HT1080 (cell line): ENCODE data around the gene PPCDC. TPM values are rescaled to one million over a fixed set of nuclear protein-coding genes. Genes with fewer than 3 reads are reported as not detected.

Experiments
- DNase-seq: peaks from one replicate; pipeline ENCODE4 v3.0.0-alpha.2; 2015; ENCODE audit warnings: low read depth
- total RNA-seq: library from RNA; depleted of rRNA; stranded (reverse); fragments of >200 nt; shearing (Covaris generic); gene quantifications from 2 replicates; pipeline ENCODE4 v1.2.3, GENCODE V29; 2014

PPCDC gene
- total RNA-seq, 1 experiment from 2014 or later, result 15.8 TPM

- no peak for DNase-seq
Observed at GRCh38 chr15:75008629-75009326, 14.6 kb upstream of the PPCDC start.

- no peak for DNase-seq
Observed at GRCh38 chr15:75016431-75016830, 7.0 kb upstream of the PPCDC start.

- no peak for DNase-seq
Observed at GRCh38 chr15:75019916-75020315, 3.5 kb upstream of the PPCDC start.

DNA sequence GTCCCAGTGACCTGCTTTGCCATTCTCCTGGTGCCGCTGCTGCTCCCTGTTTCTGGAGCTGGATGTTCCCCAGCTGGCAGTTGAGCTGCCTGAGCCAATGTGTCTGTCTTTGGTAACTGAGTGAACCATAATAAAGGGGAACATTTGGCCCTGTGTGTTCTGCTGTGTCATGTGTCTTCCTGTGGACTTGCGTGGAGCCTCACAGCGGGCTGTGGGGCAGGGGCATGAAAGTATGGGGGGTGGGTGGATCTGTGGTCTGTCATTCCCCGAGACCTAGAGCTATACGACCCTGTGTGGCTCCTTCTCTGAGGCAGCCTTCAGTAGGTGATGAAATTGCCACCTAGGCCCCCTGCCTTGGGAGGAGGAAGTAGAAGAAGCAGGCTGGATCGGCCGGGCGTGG is 2.0 kb upstream of the PPCDC start:
- no peak for DNase-seq

DNA sequence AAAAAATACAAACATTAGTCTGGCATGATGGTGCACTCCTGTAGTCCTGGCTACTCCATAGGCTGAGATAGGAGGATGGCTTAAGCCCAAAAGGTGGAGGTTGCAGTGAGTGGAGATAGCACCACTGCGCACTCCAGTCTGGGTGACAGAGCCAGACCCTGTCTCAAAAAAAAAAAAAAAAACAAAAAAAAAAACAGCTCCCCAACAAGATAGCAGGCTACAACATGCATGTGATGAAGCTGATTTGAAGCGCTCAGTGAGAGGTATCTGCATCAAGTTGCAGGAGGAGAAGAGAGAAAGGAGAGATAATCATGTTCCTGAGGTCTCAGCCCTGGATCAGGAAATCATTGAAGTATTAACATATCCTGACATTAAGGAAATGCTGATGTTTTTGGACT is 608 bp upstream of the PPCDC start:
- no peak for DNase-seq

GRCh38 chr15:75023872-75024636 is 664 bp downstream of the PPCDC start:
- peak; percentile 41 for DNase-seq

- no peak for DNase-seq
Observed at GRCh38 chr15:75025107-75025506, 1.7 kb downstream of the PPCDC start.

DNA sequence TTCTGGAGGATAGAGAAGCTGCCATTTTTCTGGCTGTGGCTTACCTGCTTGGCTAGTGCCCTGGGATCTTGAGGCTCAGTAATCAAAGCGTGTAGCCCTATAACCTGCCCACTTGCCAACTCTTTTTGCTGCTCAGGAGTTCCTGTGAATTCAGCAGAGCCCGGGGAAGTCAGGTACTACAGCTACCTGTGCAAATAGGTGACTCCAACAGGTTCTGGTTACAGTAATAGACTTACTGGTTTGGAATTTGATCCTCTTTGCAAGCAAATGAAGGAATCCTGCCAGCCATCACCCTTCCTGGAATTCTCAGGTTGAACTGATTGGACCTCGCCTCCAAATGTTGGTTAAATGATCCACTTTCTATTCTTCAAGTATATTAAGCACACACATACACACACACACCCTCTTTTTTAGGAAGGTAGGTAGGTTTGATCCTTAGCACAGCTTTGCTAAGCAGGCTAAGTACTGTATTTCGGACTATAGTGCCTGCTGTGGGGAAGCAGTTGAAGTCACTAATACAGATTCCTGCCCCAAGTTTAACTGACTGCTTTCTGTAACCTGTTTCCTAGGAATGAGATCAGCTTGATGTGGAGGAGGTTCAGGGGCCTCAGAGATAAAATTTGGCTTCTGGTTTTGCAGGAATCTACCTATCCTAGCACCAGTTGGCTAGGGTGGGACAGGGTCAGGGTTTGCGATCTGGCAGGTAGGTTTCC is 2.3 kb downstream of the PPCDC start:
- DNase-seq, result no peak

DNA sequence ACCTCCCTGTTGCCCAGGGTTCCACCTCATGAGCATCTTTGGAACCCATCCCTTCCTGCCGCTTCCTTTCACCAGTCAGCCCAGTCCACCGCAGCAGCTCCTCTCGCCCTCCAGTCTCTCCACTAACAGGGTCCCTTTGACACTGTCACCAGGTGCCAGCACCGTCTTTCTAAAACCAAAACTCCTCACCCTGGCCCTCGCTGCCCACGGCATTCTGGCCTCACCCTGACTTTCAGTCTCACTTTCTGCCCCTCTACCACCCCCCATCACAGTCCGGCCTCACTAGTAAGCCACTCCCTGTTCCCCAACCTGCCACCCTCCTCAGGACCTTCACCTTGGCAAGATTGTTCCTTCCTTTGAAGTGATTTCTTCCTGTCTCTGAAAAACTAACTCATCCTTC is 4.2 kb downstream of the PPCDC start:
- DNase-seq, result no peak

- no peak for DNase-seq
Observed at GRCh38 chr15:75028991-75029377, 5.6 kb downstream of the PPCDC start.

DNA sequence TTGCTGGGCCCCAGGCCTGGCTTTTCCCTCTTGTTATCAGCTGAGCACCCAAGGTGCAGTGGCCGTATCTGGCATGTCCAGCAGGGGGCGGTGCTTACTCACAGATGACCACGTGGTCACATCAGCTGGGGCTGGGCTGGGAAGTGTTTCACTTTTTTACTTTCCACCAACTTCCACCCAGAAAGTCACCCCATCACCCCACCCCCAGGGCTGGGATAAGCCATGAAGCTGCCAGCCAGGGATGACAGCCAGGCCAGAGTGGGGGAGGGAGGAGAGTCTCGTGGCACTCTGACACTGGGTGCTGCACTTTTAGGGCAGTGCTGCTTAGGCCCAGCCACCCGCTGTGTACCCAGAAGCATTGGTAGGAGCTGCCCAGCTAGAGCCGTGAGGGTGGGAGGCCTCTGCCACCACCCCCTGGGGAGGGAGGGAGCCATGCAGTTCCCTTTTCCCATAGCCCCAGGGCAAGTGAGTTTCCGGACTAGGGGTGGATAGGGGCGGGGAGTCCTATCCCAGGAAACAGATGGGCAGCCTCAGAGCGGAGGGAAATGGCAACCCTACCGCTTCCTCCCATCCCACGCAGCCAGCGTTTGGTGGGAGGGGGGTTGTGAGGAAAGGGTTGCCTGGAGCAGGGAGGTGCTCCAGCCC is 6.1 kb downstream of the PPCDC start:
- peak; percentile 86 for DNase-seq

- DNase-seq, result peak; percentile 52
Observed at GRCh38 chr15:75030023-75030413, 6.6 kb downstream of the PPCDC start.

- DNase-seq, result no peak
Observed at GRCh38 chr15:75030424-75030823, 7.0 kb downstream of the PPCDC start.

DNA sequence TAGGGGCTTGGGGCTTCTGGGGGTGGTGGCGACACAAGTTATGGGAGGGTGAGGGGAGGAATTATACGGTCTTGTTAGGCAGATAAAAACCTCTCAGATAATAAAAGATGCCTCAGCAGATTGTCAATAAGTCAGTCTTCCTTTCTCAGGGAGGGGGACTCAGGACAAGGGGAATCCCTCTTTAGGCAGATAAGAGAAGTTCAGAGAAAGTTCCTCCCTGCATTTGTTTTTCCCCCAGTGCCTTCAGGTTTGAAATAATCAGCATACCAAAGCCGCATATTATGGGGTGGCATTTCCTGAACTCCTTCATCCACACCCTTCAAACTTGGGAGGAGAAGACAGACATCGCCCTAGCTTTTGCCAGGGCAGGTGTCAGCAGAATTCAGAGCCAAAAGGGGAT is 8.5 kb downstream of the PPCDC start:
- no peak for DNase-seq

DNA sequence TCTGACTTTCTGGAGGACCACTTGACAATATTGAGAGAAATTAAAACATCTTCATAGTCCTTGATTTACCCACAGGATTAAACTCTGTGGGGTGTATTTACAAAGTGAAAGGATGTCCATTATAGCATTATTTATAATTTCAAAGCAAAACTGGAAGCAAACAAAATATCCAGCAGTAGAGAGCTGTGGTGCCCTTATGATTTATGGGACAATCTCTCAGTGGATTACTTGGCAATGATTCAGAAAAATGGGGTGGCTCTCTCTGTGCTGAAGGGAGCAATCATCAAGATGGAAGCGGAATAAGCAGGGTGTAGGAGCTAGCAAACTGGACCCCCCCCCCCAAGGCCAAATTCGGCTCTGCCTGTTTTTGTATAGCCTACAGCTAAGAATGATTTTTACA is 9.0 kb downstream of the PPCDC start:
- no peak for DNase-seq

DNA sequence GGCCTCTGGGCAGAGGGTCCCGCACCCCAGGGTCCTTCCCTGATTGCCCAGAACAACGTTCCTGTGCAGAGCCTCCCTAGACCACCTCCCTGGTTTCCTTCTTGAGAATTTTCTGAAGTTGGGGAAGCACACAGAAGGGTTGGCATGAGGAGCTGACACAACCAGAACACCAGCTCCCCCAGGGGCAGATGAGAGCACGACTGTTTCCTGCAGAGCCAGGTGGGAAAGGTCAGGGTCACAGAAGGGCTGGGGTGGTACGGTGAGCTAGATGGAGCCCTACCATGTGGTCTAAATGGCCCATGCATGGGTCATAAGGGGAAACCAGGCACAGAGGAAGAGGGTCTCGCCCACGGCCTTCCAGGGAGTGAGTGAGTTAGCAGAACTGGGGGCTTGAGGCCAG is 10.4 kb downstream of the PPCDC start:
- no peak for DNase-seq

GRCh38 chr15:75034615-75035014 is 11.2 kb downstream of the PPCDC start:
- DNase-seq, result no peak

- DNase-seq, result peak; percentile 53
Observed at GRCh38 chr15:75036212-75036616, 12.8 kb downstream of the PPCDC start.

DNA sequence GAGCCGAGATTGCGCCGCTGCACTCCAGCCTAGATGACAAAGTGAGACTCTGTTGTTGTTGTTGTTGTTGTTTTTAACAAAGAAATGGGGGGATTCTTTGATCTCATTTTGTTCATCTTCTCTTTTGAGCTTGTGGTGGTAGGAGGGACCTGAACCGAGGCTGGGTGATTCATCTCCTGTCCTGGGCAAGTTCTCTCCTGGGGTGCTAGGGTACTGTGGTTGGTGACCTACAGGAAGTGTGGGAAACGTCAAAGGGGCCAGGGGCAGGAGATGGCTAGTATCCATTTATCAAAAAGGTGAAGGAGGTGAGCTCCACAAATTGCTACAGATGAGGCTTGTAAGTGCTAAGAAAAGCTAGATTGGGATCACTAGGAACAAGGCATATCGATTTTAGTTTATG is 14.3 kb downstream of the PPCDC start:
- DNase-seq, result peak; percentile 71

DNA sequence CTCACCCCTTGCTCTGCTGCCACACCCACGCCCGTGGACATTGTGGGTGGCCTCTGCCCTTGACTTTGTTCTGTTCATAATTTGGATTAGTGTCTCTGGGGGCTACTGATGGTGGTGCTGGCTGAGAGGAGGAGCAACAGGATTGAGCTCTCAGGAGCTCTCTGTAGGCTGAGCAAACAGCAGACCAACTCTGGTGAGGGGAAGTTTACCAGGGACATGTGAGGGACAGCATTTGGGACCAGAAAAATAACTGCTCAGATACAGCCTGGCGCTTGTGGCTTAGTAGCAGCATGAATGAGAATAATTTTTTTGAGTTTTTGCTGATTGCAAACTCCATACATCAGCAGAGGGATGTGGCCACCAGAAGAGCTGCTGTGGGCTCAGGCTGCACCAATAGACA is 14.8 kb downstream of the PPCDC start:
- DNase-seq, result no peak

- DNase-seq, result peak; percentile 74
Observed at GRCh38 chr15:75042730-75043508, 19.5 kb downstream of the PPCDC start.
